Measurements from ENCODE around the gene GABBR2.
"Not testable (repeated sequence)": the region's sequence is repeated elsewhere in the genome, so short reads cannot be mapped to it uniquely, and the experiment has no call there.

The GABBR2 gene

DNA sequence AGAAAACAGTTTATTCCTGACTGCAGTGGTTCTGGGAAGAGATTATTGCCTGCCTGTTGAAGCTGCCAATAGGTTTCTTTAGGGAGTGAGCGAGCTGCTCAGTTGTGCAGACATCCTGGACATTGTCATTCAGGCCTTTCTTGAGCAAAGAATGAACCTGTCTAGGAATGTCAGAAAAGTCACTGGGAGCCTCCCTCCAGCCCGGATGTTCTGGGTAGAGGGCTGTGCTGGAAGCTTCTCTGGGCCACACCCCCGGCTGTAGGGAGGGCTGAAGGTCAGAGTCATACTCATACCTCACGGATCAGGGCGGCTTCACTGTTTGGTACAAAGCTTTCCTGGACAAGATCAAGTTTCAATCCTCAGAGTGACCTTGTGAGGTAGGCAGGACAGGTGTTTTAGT is 419.9 kb downstream of the GABBR2 start:
- Histone ChIP-seq H3K9ac (ENCODE audit: low read length) (no peak overlapping the region), H3K27me3 (replicated peaks; ENCODE audit: insufficient read depth, low read length) (no peaks in the 10 kb centered on the region), H3K36me3 (replicated peaks; ENCODE audit: insufficient read depth, low read length) (no peaks in the 10 kb centered on the region), H3K4me1 (ENCODE audit: low read length) (no peaks in the 10 kb centered on the region), H3K4me2 (ENCODE audit: low read depth, low read length) (no peak overlapping the region), H3F3A (ENCODE audit: insufficient read depth, low read length) (no peaks in the 10 kb centered on the region), H3K4me3 (ENCODE audit: low read length) (no peak overlapping the region), H3K79me2 (ENCODE audit: low read length) (no peaks in the 10 kb centered on the region), H3K9me3 (replicated peaks; ENCODE audit: insufficient read depth, low read length) (no peaks in the 10 kb centered on the region), H2AFZ (ENCODE audit: low read length) (no peak overlapping the region), H3K27ac (ENCODE audit: low read length) (no peak overlapping the region), H4K20me1 (ENCODE audit: insufficient read depth, low read length) (no peaks in the 10 kb centered on the region), H3K9me2 (replicated peaks; ENCODE audit: insufficient read depth, low read length) (no peaks in the 10 kb centered on the region)
- DNase-seq = no peak
- TF ChIP-seq EZH2 (optimal IDR thresholded peaks at IDR 0.05; ENCODE audit: low read depth, low read length) = no peak
- TF ChIP-seq EZH2phosphoT487 (IDR thresholded peaks at IDR 0.05; ENCODE audit: low read length) = no peak

DNA sequence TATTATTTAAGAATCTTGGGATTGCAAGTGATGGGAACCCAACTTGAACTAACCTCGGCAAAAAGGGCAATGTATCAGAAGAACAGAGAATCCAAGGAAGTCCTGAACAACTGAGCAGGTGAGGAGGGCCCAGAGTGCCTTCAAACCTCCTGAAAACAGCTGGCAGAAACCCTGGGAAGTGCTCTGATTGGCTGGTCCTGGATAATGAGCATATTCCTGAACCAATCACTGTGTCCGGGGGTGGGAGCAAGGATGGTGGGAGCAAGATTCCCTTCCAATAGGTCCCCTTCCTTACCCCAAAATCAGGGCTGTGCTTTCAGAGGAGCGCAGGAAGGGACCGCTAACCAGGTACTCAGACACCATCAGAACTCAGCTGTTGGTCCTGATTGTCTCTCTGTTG is 421.4 kb downstream of the GABBR2 start:
- Histone ChIP-seq H3K9me3 (replicated peaks; ENCODE audit: insufficient read depth, low read length) (no peaks in the 10 kb centered on the region), H3K79me2 (ENCODE audit: low read length) (no peaks in the 10 kb centered on the region), H3K9me2 (replicated peaks; ENCODE audit: insufficient read depth, low read length) (no peaks in the 10 kb centered on the region), H3K4me2 (ENCODE audit: low read depth, low read length) (no peak overlapping the region), H3K27ac (ENCODE audit: low read length) (no peak overlapping the region), H3K4me3 (ENCODE audit: low read length) (no peak overlapping the region), H3K9ac (ENCODE audit: low read length) (no peak overlapping the region), H3K36me3 (replicated peaks; ENCODE audit: insufficient read depth, low read length) (no peaks in the 10 kb centered on the region), H4K20me1 (ENCODE audit: insufficient read depth, low read length) (no peaks in the 10 kb centered on the region), H3K27me3 (replicated peaks; ENCODE audit: insufficient read depth, low read length) (no peaks in the 10 kb centered on the region), H2AFZ (ENCODE audit: low read length) (no peak overlapping the region), H3K4me1 (ENCODE audit: low read length) (no peaks in the 10 kb centered on the region), H3F3A (ENCODE audit: insufficient read depth, low read length) (no peaks in the 10 kb centered on the region)
- DNase-seq = no peak
- TF ChIP-seq CTCF (IDR thresholded peaks at IDR 0.05; ENCODE audit: low read length) (no peak), EZH2 (optimal IDR thresholded peaks at IDR 0.05; ENCODE audit: low read depth, low read length) (no peak), EZH2phosphoT487 (IDR thresholded peaks at IDR 0.05; ENCODE audit: low read length) (no peak)

- no peak overlapping the region for H3K4me2 ChIP-seq (ENCODE audit: low read depth, low read length)
- H3K9me3 ChIP-seq (replicated peaks; ENCODE audit: insufficient read depth, low read length) = no peaks in the 10 kb centered on the region
- H2AFZ ChIP-seq (ENCODE audit: low read length) = no peak overlapping the region
- H3K79me2 ChIP-seq (ENCODE audit: low read length) = no peaks in the 10 kb centered on the region
- no peaks in the 10 kb centered on the region for H4K20me1 ChIP-seq (ENCODE audit: insufficient read depth, low read length)
- no peaks in the 10 kb centered on the region for H3K9me2 ChIP-seq (replicated peaks; ENCODE audit: insufficient read depth, low read length)
- no peak overlapping the region for H3K4me3 ChIP-seq (ENCODE audit: low read length)
- H3F3A ChIP-seq (ENCODE audit: insufficient read depth, low read length) = no peaks in the 10 kb centered on the region
- no peak for DNase-seq
- no peaks in the 10 kb centered on the region for H3K36me3 ChIP-seq (replicated peaks; ENCODE audit: insufficient read depth, low read length)
- no peak overlapping the region for H3K27ac ChIP-seq (ENCODE audit: low read length)
- no peaks in the 10 kb centered on the region for H3K27me3 ChIP-seq (replicated peaks; ENCODE audit: insufficient read depth, low read length)
- TF ChIP-seq EZH2 (optimal IDR thresholded peaks at IDR 0.05; ENCODE audit: low read depth, low read length) (no peak), EZH2phosphoT487 (IDR thresholded peaks at IDR 0.05; ENCODE audit: low read length) (no peak), CTCF (IDR thresholded peaks at IDR 0.05; ENCODE audit: low read length) (no peak)
- H3K9ac ChIP-seq (ENCODE audit: low read length) = no peak overlapping the region
- H3K4me1 ChIP-seq (ENCODE audit: low read length) = no peaks in the 10 kb centered on the region
Observed at GRCh38 chr9:98285446-98285845, 423.3 kb downstream of the GABBR2 start.

DNA sequence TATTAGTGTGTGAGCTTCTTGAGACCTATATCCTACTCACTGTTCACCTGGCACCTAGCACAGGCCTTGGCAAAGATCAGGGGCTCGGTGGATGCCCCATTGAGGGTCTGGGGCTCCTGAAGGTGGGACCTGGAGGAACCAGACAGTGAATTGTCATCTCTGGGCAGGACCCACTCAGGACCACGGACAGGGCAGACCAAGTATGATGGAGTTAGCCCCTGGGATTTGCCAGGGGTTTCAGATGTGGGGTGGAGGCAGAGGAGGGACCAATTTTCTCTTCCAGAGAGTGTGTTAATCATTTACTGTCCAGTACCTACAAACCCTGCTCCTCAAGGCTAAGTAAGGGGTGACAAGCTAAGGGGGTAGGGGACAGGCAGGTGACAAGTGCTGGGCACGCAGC is 424.0 kb downstream of the GABBR2 start:
- H3K4me3 ChIP-seq (ENCODE audit: low read length) = no peak overlapping the region
- no peaks in the 10 kb centered on the region for H3K79me2 ChIP-seq (ENCODE audit: low read length)
- no peak for DNase-seq
- TF ChIP-seq CTCF (IDR thresholded peaks at IDR 0.05; ENCODE audit: low read length) = no peak
- TF ChIP-seq EZH2 (optimal IDR thresholded peaks at IDR 0.05; ENCODE audit: low read depth, low read length) = no peak
- no peak for TF ChIP-seq EZH2phosphoT487 (IDR thresholded peaks at IDR 0.05; ENCODE audit: low read length)
- no peaks in the 10 kb centered on the region for H3K36me3 ChIP-seq (replicated peaks; ENCODE audit: insufficient read depth, low read length)
- no peaks in the 10 kb centered on the region for H3K9me3 ChIP-seq (replicated peaks; ENCODE audit: insufficient read depth, low read length)
- H3K9me2 ChIP-seq (replicated peaks; ENCODE audit: insufficient read depth, low read length) = no peaks in the 10 kb centered on the region
- no peak overlapping the region for H3K9ac ChIP-seq (ENCODE audit: low read length)
- no peak overlapping the region for H3K27ac ChIP-seq (ENCODE audit: low read length)
- H3K4me2 ChIP-seq (ENCODE audit: low read depth, low read length) = no peak overlapping the region
- H2AFZ ChIP-seq (ENCODE audit: low read length) = no peak overlapping the region
- H3K4me1 ChIP-seq (ENCODE audit: low read length) = no peaks in the 10 kb centered on the region
- no peaks in the 10 kb centered on the region for H4K20me1 ChIP-seq (ENCODE audit: insufficient read depth, low read length)
- H3K27me3 ChIP-seq (replicated peaks; ENCODE audit: insufficient read depth, low read length) = no peaks in the 10 kb centered on the region
- H3F3A ChIP-seq (ENCODE audit: insufficient read depth, low read length) = no peaks in the 10 kb centered on the region

DNA sequence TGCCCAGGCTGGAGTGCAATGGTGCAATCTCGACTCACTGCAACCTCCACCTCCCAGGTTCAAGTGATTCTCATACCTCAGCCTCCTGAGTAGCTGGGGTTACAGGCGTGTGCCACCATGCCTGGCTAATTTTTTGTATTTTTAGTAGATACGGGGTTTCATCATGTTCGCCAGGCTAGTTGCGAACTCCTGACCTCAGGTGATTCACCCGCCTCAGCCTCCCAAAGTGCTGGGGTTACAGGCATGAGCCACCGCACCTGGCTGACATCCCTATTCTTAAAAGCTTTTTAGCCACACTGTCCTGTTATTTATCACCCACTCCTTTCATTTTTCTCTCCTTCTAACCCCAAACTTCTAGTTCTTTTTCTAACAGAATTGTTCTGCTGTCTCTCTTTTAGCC is 425.6 kb downstream of the GABBR2 start:
- not testable (repeated sequence) for H3K79me2 ChIP-seq (ENCODE audit: low read length); H4K20me1 ChIP-seq (ENCODE audit: insufficient read depth, low read length); H3K27me3 ChIP-seq (replicated peaks; ENCODE audit: insufficient read depth, low read length); H2AFZ ChIP-seq (ENCODE audit: low read length); H3K4me3 ChIP-seq (ENCODE audit: low read length); H3K36me3 ChIP-seq (replicated peaks; ENCODE audit: insufficient read depth, low read length); H3K4me2 ChIP-seq (ENCODE audit: low read depth, low read length); DNase-seq; H3K27ac ChIP-seq (ENCODE audit: low read length); H3K9me2 ChIP-seq (replicated peaks; ENCODE audit: insufficient read depth, low read length); H3K9ac ChIP-seq (ENCODE audit: low read length); H3F3A ChIP-seq (ENCODE audit: insufficient read depth, low read length); H3K4me1 ChIP-seq (ENCODE audit: low read length); H3K9me3 ChIP-seq (replicated peaks; ENCODE audit: insufficient read depth, low read length)

All from MM.1S (cell line).